Kidney capillary endothelial cell (primary cell): ENCODE data around the gene PICALM.
"Not testable (repeated sequence)": the region's sequence is repeated elsewhere in the genome, so short reads cannot be mapped to it uniquely, and the experiment has no call there.

Source experiments
- DNase-seq: peaks from one replicate; pipeline ENCODE4 v3.0.0-alpha.2; 2018; ENCODE audit warnings: low spot score

The PICALM gene, protein sequence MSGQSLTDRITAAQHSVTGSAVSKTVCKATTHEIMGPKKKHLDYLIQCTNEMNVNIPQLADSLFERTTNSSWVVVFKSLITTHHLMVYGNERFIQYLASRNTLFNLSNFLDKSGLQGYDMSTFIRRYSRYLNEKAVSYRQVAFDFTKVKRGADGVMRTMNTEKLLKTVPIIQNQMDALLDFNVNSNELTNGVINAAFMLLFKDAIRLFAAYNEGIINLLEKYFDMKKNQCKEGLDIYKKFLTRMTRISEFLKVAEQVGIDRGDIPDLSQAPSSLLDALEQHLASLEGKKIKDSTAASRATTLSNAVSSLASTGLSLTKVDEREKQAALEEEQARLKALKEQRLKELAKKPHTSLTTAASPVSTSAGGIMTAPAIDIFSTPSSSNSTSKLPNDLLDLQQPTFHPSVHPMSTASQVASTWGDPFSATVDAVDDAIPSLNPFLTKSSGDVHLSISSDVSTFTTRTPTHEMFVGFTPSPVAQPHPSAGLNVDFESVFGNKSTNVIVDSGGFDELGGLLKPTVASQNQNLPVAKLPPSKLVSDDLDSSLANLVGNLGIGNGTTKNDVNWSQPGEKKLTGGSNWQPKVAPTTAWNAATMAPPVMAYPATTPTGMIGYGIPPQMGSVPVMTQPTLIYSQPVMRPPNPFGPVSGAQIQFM

DNA sequence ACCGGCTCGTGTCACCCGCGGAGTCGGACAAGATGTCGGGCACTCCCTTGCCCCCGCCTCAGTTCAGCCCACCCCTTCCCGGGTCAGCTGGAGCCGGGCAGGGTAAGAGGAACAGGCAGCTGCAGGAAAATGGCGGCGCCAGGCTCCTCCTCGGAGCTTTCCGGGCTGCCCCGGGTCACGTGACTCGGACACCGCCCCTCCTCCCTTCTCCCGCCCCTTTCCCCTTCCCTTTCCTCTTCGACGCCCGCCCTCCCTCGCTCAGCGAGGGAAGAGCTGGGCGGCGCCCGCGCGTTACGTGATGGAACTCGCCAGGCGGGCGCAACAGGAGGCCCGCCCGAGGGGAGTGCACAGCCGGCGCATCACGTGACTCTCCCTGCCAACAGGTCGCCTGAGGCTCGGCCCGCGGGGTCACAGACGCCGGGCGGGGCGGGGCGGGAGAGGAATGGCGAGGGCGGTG lies at the start of gene PICALM:
Gene PICALM (minus strand): TSS at position 134 of the 457 bp plus-strand sequence. CDS start 304 bp downstream, outside the sequence.
- DNase-seq, result peak; percentile 98

DNA sequence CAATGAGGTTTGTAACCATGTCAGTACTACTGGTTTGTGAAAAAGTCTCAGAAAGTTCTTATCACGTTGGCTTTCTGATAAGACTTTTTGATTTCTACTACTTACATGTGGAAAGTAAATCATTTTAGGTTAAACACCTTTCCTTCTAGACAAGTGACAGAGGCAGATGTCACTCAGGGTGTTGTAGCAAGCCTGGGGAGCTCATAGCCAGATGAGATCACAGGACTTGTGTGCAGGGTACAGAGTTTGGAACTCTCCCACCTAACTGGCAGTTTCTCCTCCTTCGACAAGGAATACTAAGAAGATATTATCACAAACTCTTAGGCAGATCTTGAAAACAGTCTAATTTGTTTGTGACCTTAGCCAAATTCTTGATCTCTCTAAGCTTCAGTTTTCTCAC lies 49.4 kb upstream of the PICALM start:
- DNase-seq, result no peak

DNA sequence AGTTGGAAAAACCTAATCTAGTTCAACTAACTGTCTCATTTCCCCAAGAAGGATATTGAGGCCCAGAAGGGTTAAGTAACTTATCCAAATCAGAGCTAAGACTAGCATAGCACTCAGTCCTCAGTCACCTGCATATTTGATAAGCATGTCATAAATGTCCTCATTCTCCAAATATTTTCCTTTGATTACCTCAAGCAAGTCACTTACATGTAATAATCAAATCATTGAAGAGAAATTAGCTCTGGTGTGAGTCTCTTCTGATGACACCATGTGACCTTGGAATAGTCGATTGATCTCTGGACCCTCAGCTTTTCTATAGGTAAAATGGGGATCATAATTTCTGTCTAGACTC lies 48.8 kb upstream of the PICALM start:
- no peak for DNase-seq

DNA sequence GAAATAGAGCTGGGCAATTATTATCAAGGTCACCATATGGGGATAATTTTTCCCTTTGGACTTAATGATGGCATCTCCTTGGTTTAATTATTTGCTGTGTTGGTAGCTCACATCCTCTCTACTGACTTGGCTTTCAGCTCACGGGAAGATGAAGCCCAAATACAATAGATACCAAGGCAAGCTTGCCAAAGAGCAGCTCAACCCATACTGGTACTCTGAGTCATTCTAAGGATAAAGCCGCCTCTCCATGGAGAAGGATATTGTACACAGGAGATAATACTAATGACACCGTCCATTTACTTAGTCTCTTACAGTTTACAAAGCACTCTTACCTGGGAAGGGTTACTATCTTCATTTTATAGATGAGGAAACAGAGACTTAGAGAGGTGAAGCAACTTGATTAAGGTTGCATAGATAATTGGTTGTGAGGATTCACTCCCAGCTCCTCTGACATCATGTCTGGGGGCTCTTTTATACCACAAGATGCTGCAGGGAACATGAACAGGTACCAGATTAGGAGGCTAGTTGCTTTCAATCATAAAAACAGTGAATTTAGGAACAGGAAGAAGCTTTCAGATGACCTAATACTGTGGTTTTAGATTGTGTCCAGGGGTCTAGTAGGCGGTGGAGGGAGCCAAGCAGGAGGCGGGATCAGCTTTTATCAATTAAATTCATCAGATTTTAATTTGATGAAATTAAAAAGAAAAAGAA lies 48.3 kb upstream of the PICALM start:
- DNase-seq, result no peak

DNA sequence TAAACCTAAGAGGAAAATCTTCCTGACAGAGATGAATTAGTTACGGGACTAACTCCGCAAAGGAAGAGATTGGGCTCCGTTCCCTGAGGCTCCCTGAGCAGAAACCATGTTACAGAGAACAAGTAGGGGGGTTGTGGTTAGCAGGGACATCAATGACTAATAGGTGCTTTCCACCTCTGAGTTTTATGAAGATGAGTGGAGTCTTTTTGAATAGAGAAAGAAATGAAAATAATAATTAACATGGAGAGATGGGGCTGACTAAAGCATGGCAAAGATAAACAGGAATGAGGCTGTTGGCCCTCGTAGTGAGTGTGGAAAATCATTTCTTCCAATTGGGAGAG lies 47.5 kb upstream of the PICALM start:
- DNase-seq, result no peak

DNA sequence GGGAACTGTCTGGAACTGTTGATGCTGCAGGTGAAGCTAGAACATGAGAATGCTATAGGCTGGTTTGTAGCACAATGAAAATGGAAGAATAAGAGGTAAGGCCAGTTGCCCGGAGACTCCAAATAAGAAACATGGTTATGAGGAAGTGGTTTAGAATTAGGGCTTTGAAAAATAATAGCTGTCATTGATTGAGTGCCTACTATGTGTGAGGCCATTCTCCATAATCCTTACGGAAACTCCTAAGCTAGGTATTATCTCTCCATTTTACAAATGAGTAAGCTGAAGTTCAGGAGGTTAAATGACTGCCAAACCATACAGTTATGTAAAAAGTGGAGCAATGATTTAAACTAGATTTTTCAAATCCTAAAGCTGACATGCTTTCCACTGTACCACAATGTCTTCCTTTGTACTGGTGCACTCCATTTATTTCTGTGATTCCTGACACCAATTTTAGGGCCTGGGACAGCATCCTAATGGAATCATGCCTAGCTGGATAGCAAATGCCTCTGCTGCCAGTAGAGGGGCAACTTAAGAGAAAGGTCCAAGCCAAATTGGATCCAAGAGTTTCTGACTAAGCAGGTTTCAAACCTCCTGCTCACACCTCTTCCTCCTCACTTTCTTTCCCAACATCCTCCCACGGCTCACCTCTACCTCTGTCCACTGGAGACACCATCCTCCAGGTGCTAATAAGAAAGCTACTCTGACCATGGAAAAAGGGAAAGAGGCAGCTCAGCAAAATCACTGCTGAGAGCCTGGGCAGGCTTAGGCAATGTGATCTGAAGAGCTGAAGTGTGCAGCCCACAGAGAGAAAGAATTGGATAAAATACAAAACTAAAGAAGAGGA lies 46.9 kb upstream of the PICALM start:
- no peak for DNase-seq

DNA sequence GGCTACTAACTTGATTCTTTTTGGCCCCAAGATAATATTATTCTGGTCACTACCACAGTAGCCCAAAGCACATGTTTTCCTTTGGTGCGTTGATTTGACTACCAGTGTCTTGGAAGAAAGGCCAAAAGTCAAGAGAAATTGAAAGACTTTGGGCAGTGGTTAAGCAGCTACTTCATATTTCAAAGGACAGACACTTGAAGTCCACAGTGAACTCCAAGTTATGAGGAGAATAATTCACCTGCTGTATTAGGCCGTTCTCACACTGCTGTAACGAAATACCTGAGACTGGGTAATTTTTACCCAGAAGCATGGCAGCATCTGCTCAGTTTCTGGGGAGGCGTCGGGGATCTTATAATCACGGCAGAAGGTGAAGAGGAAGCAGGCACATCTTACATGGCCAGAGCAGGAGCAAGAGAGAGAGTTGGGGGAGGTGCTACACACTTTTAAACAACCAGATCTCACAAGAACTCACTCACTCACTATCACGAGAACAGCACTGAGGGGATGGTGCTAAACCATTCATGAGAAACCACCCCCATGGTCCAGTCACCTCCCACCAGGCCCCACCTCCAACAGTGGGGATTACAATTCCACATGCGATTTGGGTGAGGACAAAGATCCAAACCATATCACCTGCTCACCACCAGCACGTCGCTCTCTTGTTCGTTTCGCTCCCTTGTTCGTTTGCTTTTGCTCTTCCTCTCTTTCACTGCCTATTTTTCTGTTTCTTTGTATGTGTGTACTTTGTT lies 40.2 kb upstream of the PICALM start:
- no peak for DNase-seq

DNA sequence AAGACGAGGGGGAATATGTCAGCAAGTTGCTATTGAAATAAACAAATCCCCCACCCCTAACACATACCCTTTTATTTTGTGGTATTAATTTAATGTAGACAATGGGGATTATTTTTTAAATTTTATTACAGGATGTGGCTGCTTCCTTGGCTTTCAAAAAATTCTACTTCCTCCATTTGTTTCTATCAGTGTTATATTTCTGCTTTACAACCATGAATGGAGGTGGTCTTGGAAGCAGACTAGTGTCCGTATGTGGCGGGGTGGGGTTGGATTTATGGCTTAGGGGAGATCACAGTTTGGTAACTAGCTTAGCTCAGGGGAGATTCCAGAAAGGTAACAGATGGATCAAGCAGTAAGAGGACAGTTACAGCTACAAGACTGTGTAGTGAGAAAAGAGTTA lies 39.3 kb upstream of the PICALM start:
- DNase-seq, result no peak

DNA sequence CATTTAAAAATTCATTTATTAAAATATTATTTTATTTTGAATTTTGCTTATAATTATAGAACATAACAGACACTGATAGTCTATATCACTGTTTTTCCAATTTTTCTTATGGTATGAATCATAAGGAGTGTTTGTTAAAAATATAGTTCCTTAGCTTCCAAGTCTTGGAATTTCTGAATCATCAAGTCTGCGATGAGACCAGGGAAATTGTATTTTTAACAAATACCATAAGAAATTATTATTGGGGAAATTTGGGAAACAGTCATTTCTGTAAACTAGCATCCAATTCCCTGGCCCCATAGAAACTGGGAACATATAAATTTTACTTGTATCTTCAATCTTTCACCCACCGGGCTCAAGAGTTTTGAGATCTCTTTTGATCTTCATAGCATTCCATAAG lies 38.0 kb upstream of the PICALM start:
- DNase-seq, result peak; percentile 12

DNA sequence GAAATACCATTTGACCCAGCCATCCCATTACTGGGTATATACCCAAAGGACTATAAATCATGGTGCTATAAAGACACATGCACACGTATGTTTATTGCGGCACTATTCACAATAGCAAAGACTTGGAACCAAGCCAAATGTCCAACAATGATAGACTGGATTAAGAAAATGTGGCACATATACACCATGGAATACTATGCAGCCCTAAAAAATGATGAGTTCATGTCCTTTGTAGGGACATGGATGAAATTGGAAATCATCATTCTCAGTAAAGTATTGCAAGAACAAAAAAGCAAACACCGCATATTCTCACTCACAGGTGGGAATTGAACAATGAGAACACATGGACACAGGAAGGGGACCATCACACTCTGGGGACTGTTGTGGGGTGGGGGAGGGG lies 37.1 kb upstream of the PICALM start:
- DNase-seq, result not testable (repeated sequence)

DNA sequence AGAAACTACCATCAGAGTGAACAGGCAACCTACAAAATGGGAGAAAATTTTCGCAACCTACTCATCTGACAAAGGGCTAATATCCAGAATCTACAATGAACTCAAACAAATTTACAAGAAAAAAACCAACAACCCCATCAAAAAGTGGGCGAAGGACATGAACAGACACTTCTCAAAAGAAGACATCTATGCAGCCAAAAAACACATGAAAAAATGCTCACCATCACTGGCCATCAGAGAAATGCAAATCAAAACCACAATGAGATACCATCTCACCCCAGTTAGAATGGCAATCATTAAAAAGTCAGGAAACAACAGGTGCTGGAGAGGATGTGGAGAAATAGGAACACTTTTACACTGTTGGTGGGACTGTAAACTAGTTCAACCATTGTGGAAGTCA lies 36.7 kb upstream of the PICALM start:
- DNase-seq, result not testable (repeated sequence)

DNA sequence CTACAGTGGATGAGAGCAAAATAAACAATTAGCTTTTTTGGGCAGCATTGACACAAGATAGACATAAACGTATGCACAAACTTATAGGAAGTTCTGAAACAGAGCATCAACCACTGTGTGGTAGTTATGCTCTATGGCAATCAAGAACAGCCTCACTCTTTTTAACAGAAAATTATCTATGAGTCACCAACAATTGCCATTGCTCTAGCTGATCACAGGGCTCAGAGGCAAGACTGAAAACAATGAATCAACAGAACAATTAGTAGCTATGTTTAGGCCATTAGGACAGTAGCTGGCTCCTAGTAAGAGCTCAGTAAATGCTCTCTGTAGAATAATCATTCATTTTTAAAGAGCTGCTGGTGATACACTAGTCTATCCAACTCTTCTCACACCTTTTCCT lies 34.9 kb upstream of the PICALM start:
- no peak for DNase-seq

DNA sequence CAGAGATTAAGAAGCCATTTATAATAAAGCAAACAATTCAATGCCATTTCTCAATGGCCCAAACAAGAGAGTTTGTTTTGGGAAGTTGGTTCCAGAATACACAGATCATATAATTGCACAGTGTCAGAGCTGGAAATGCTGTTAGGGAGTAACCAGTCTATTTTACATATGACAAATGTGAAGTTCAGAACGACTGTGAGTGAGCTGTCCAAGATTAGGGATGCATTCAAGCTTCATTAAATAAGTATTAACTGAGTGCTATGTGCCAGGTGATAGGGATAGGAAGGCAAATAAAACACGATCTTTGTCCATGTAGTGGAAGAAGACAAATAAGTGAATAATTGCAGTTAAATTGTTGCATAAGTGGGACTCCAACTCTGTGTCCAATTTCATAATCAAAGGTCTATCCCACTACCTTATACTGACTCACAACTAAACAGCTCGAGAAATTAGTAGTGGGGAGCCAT lies 33.1 kb upstream of the PICALM start:
- DNase-seq, result no peak

DNA sequence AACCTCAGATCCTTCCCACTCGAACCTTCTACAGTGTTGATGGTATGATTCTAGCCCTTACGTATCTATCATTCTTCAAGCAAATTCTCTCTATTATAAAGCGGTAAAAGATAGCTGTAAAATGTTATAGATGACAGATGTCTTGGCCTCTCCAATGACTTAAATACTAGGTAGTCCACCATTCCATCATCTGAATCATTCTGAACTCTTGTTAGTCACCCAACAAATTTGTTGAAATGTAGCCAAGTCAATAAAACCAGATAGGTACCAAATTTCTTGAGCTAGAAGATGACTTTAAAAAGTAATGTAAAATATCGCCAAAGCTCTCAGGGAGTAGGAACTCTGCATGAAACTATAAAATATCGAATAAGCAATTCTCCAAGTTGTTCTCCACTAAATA lies 32.6 kb upstream of the PICALM start:
- DNase-seq, result no peak

DNA sequence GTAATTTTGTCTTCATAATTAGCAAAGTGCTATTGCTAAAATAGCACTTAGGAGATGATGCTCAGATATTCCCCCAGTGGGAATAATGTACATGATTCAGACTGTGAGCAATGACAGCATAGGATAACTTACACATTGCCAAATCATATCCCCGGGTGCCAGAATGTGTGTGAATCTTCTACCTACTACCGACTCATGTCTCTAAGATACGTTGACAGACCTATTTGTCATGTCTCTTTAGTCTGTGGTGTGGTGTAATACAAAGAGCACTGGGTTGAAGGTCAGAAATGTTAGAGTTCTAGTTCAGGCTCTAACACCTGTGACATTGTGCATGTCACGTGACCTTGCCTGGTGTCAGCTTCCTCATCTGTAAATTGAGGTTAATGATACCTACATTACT lies 31.0 kb upstream of the PICALM start:
- DNase-seq, result no peak

DNA sequence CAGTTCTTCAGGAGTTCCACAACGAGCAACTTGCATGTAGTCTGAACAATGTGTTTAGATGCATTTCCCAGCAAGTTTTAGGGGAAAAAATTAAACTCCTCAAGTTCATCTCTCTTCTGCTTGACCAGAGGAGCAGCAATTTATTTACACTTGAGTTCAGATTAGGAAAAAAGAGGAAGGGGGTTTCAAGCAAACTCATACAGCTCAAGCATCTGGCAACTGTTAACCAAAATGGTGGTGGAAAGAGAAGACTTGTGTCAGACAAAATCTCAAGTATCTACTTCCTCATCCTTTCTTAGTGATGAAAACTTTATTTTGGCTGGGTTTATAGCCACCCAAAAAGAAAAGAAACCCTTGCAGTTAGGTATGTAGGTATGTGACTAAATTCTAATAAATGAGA lies 29.1 kb upstream of the PICALM start:
- no peak for DNase-seq

DNA sequence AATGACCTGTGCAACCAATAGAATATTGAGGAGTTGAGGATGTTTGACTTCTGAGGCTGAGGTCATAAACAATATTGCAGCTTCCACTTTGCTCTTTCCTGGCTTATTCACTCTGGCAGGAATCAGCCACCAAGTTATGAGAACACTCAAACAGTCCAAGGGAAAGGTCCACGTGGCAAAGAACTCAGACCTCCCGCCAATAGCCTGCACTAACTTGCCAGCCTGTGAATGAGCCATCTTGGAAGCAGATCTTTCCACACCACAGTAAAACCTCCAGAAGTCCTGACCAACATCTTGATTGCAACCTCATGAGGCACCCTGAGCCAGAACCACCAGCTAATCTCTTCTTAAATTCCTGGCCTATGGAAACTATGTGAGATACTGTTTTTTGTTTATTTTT lies 22.7 kb upstream of the PICALM start:
- DNase-seq, result no peak

DNA sequence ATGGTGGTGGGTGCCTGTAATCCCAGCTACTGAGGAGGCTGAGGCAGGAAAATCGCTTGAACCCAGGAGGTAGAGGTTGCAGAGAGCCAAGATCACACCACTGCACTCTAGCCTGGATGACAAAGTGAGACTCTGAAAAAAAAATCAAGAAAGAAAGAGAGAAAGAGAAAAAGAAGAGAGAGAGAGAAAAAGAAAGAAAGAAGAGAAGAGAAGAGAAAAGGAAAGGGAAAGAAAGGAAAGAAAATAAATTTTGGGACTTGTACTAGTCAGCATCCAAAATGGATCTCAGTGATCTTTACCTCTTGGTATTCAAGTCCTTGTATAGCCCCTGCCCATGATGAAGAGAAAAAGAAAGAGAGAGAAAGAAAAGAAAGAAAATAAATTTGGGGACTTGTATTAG lies 22.2 kb upstream of the PICALM start:
- no peak for DNase-seq

DNA sequence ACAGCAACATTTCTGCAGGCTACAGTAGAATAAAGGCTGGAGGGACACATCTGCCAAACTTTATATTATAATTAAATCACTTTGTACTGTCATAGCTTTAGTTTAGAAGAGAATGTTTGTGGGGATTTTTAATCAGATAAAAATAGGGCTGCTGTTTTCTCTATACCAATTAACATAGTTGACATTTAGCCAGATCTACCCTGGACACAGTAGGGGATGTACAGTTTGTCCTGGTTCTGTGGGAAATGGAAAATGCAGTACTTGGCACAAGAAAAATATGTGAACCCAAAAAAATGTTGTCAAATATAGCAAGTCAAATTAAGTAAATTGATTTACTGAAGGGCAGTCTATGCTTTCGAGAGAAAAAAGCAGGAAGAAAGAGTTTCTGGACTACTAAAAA lies 20.8 kb upstream of the PICALM start:
- DNase-seq, result no peak

DNA sequence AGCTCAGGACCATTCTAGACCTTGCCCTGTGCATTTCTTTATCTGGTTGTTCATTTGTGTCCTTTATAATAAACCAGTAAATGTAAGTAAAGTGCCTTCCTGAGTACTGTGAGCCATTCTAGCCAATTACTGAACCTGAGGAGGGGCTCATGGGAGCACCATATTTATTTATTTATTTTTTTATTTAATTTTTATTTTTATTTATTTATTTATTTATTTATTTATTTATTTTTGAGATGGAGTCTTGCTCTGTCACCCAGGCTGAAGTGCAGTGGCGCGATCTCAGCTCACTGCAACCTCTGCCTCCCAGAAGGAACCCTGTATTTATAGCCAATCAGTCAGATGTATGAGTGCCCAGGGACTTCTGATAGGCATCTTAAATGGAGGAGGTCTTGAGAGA lies 18.8 kb upstream of the PICALM start:
- DNase-seq, result not testable (repeated sequence)

DNA sequence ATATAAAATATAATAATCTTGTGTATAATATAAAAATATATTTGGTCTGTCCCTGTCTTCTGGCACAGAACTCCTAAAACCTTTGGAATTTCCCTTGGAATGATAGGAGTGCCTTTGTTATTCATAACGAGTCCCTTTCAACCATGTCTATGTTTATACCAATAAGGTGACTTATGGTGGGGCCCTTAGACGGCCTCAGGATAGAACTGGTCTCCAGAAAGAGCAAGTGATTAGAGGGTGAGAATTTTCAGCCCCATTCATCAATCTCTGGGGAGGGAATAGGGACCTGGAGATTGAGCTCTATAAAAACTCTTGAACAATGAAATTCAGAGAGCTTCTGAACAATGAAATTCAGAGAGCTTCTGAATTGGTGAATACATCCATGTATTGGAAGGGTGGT lies 18.4 kb upstream of the PICALM start:
- DNase-seq, result no peak
